HG02885 (cell line): ENCODE data around the gene ZNF358.

ENCODE experiments used
- ATAC-seq: cut with Tn5 transposase; IDR thresholded peaks from one replicate; pipeline ENCODE4 v1.9.1; 2021; ENCODE audit warnings: mild to moderate bottlenecking; ENCODE audit not compliant: unreplicated experiment, poor library complexity

Gene ZNF358

DNA sequence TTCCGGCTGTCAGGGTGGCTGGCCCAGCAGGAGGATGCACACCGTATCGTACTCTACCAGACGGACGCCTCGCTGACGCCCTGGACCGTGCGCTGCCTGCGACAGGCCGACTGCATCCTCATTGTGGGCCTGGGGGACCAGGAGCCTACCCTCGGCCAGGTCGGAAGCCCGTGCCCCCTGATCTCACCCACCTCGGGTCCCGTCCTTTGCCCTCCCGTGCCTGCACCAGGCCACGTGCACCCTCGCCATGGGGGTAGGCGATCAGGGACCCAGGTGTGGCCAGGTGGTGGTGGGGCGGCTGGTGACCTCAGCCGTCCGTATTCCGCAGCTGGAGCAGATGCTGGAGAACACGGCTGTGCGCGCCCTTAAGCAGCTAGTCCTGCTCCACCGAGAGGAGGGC lies 38.7 kb downstream of the ZNF358 start:
- ATAC-seq: no peak

DNA sequence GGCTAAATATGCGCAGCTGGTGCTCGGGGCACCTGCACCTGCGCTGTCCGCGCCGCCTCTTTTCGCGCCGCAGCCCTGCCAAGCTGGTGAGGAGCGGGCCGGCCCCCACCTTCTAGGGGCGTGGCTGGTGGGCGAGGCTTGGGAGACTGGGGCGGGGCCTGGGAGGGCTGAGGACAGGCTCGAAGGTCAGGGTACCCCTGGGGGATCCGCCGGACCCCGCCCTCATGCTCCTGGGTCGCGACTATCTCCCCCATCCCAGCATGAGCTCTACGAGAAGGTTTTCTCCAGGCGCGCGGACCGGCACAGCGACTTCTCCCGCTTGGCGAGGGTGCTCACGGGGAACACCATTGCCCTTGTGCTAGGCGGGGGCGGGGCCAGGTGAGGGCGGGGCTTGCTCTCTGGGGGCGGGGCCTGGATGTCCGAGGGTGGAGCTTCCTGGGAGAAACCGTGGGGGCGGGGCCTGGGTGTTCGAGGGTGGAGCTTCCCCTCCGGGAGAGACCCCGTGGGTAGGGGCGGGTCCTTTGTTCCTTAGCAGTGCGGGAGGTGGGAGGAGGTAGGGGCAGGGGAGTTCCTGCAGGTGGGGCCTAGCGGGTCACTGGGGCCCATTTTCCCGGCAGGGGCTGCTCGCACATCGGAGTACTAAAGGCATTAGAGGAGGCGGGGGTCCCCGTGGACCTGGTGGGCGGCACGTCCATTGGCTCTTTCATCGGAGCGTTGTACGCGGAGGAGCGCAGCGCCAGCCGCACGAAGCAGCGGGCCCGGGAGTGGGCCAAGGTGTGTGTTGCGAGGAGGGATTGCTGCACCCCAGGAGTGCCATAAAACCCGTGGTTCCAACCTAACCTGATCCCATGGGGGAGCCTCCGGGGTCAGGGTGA lies 39.3 kb downstream of the ZNF358 start:
- ATAC-seq: no peak

DNA sequence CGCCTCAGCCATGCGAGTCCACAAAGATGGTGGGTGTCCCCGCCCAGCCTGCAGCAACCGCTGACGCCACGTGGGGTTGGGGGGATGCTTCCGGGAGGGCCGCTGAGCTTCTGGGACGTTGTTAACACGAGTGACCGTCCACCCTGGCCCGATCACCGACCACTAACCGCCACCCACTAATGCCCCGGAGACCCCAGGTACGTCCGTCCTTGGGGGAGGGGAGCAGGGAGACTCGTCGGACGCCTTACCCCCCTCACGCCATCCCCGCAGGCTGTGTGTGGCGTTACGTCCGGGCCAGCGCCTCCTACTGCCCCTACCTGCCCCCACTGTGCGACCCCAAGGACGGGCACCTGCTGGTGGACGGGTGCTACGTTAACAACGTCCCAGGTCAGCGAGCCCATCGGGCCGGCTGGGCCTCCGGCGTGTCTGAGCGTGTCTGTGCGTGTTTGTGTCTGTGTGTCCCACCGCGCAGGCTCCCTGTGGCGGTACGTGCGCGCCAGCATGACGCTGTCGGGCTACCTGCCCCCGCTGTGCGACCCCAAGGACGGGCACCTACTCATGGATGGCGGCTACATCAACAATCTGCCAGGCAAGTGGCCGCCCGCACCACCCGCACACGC lies 40.9 kb downstream of the ZNF358 start:
- no peak for ATAC-seq

DNA sequence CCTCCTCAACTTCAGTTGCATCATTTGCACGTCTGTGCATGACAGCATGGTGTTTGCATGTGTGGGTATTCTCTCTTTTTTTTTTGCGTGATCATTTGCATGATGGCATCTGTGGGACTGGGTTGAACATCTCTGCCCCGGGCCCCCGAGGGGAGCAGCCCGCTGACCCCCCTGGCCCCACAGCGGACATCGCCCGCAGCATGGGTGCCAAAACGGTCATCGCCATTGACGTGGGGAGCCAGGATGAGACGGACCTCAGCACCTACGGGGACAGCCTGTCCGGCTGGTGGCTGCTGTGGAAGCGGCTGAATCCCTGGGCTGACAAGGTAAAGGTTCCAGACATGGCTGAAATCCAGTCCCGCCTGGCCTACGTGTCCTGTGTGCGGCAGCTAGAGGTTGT lies 42.8 kb downstream of the ZNF358 start:
- no peak for ATAC-seq

DNA sequence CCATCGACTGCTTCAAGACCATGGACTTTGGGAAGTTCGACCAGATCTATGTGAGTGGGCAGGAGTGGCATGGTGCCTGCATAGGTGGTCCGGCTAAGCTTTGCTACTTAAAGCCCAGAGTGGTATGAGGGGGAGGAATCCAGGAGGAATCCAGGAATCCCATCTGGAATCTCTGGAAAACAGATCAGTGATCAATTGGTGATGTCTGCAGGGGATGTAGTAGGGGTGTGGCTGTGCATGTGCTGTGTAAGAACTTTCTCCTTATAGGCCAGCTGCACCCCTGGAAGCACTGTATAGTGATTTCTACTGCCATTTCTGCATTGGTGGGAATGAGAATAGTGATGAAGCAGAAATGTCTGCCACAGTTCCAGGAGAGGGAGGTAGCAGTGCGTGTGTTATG lies 43.2 kb downstream of the ZNF358 start:
- ATAC-seq: no peak

DNA sequence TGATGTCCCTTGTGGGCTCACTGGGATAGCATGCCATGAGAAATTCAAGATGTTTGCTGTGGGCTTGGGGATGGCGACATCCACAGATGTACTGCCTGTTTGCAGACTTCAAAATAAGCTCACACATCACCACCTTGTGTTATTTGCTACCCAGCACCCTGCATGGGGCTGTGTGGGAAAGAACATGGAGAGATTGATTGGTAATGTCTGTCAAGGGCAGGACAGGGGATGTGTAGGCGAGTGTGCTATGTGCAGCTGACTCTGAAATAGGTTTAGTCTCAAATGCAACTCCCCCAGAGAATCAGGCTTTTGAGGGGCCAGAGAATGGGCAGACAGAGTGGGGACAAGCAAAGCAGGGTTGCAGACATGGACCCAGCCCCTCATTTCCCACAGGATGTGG lies 44.4 kb downstream of the ZNF358 start:
- ATAC-seq: no peak

DNA sequence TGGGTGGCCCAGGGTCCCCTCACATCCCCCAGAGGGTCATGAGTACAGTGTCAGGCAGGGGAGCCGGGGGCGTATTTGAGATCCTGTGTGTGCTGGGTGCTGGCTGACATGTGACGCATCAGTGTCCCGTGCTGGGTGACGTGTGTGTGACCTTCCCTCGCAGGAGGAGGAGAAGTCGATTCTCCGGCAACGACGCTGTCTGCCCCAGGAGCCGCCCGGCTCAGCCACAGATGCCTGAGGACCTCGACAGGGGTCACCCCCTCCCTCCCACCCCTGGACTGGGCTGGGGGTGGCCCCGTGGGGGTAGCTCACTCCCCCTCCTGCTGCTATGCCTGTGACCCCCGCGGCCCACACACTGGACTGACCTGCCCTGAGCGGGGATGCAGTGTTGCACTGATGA lies 45.4 kb downstream of the ZNF358 start:
- ATAC-seq: no peak

DNA sequence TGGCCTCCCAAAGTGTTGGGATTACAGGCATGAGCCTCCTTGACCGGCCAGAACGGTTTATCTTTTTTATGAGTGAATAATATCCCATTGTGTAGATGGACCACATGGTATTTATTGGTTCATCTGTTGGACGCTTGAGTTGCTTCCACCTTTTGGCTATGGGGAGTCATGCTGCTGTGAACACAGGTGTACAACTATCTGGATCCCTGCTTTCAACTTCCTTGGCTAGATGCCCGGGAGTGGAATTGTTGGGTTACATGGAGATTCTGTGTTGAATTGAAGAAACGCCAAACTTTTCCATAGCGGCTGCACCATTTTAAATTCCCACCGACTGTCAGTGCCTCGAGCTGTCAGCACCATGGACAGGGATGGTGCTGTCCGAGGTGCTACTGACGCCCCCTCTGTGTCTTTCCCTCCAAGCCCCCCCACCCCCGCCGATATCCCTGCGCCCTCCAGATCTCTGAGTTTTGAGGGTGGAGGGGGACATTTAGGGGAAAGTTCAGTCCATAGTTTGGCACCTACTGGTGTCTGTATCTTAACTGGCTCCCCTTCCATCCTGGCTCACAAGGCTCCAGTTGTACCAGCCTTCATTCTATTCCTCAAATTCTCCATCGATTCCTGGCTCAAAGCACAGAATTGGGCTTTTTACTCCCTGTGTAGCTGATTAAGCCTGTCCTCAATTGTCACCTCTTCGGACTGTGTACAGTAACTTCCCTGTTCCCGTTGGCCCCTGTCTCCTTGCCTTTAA lies 46.9 kb downstream of the ZNF358 start:
- ATAC-seq: no peak

DNA sequence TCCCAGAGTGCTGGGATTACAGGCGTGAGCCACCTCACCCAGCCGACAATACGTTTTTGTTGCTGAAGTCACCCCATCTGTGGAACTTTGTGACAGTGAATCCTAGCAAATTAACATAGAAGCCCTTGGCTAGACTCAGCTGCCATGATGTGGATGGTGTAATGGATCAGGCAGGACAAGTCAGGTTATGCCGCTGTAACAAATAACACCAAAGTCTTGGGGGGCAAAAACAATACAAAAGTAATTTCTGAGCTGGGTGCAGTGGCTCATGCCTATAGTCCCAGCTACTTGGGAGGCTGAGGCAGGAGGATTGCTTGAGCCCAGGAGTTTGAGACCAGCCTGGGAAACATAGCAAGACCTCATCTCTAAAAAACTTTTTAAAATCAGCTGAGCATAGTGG lies 49.0 kb downstream of the ZNF358 start:
- no peak for ATAC-seq

DNA sequence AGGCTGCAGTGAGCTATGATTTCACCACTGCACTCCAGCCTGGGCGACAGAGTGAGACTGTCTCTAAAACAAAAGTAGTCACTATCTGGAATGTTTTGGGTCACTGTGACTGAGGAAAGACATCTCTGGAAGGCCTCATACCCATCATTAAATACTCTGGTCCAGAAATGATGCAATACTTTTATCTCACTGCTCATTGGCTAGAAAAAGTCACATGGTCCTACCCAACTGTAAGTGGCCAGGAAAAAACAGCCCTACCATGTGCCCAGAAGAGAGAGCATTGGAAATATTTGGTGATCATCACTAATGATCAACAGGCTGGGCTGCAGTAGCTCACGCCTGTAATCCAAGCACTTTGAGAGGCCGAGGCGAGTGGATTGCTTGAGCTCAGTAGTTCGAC lies 49.4 kb downstream of the ZNF358 start:
- no peak for ATAC-seq
